Kidney epithelial cell (primary cell): ENCODE data around the gene MID1IP1. TPM values are rescaled to one million over a fixed set of nuclear protein-coding genes. Genes with fewer than 3 reads are reported as not detected.
A peak's percentile ranks its signal among the peaks of the same experiment; 100 is the strongest.

Experiments
- DNase-seq: peaks from one replicate; pipeline ENCODE4 v3.0.0-alpha.2; 2010; ENCODE audit warnings: low read depth
- H3K27me3 ChIP-seq: 2 replicates; pipeline ENCODE4 v1.6.0; 2011; ENCODE audit warnings: low read length; ENCODE audit not compliant: control insufficient read depth, insufficient read depth
- H3K36me3 ChIP-seq: 2 replicates; pipeline ENCODE4 v1.5.1; 2011; ENCODE audit warnings: low read length; ENCODE audit not compliant: control insufficient read depth, insufficient read depth
- H3K4me3 ChIP-seq: 2 replicates; pipeline ENCODE4 v1.5.1; 2011; ENCODE audit warnings: low read depth, mild to moderate bottlenecking, control low read depth, low read length
- total RNA-seq: library from RNA; depleted of rRNA; stranded (reverse); fragments of >200 nt; gene quantifications from 2 replicates; pipeline ENCODE4 v1.2.3, GENCODE V29; 2015
- TF ChIP-seq, protein P1 (sequence below): IDR thresholded peaks from 2 replicates; pipeline ENCODE4 v1.5.1; 2011; ENCODE audit warnings: mild to moderate bottlenecking, moderate library complexity, low read length, control low read depth, inconsistent platforms; ENCODE audit not compliant: insufficient read depth, poor library complexity, severe bottlenecking

The MID1IP1 gene, protein sequence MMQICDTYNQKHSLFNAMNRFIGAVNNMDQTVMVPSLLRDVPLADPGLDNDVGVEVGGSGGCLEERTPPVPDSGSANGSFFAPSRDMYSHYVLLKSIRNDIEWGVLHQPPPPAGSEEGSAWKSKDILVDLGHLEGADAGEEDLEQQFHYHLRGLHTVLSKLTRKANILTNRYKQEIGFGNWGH
- total RNA-seq: 63.5 and 81.6 TPM in 2 replicates

DNA sequence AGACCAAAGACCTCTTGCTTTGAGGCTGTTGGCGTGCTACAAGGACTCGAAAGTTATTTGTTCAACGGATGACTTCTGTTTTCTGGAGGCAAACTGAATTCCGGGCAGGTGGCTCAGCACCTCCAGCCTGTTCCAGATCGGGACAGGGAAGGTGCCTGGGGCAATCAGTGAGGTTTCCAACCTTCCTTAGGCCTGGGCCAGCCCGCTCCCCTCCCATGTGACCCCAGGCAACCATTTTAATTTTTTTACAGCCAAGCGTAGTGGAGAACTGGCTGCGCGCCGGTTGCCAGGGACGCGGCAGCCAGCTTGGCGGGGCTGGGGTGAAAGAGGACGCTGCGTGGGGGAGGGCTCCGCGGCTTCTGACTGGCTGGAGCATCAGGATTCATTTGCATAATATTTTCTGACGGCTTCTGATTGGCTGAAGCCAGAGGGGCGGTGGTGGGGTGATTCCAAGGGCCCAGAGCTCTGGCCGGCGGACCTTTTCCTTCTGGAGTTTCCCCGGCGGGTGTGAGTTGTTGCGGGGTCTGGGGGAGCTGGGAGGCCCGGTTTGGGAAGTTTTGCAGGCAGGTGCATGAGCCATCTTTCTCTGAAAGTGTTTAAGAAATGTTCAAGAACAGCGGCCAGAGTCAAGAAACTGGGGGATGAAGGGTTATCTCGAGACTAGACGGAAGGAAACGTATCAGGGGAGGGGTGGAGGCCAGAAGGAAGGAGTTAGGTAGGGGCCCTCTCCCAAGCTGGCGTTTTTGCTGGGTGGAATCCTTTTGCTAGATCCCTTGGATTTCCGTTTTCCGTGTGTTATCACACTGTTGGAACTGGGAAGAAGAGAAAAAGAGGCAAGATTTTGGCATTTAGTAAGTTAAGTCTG, at the start of gene MID1IP1:
Gene MID1IP1 (plus strand): TSS at position 479 of the 865 bp plus-strand sequence. CDS start 3,488 bp downstream, outside the sequence.
- DNase-seq: peak; percentile 60
- Histone ChIP-seq H3K36me3 (no peaks in the 10 kb centered on the region), H3K27me3 (no peaks in the 10 kb centered on the region), H3K4me3 (peak within 1 kb of the TSS; percentile 56)
- TF ChIP-seq, protein P1, sequence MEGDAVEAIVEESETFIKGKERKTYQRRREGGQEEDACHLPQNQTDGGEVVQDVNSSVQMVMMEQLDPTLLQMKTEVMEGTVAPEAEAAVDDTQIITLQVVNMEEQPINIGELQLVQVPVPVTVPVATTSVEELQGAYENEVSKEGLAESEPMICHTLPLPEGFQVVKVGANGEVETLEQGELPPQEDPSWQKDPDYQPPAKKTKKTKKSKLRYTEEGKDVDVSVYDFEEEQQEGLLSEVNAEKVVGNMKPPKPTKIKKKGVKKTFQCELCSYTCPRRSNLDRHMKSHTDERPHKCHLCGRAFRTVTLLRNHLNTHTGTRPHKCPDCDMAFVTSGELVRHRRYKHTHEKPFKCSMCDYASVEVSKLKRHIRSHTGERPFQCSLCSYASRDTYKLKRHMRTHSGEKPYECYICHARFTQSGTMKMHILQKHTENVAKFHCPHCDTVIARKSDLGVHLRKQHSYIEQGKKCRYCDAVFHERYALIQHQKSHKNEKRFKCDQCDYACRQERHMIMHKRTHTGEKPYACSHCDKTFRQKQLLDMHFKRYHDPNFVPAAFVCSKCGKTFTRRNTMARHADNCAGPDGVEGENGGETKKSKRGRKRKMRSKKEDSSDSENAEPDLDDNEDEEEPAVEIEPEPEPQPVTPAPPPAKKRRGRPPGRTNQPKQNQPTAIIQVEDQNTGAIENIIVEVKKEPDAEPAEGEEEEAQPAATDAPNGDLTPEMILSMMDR: no peak

DNA sequence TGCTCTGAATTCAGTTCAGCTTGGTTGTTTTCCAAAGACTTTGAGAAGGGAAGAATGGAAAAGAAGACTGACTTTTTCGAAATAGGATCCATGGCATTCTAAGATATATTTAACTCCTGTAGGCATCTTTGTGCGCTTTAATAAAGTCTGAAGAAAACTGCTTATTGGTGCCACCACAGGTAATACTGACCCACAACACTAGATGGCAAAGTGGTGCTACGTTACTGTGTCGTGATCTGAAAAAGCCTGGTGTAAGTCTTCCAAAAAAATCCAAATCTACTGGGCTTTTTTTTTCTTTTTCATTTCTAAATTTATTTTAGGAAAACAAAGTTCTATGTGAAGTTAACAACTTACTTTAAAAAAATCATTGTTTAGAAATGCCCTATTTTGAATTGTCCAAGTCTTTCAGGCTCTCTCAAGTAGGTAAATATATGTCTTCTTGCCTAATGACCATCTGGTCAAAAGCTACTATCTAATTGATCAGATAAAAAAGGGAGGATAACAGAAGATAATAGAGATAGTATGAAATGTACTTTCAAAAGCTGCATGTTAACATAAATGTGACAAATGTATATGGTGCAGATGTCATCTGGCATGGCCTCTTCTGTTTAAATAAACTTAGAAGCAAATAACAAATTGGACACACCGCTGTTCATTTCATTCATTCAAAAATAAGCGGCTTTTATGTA, 47.0 kb upstream of the MID1IP1 start:
- Histone ChIP-seq H3K4me3 (no peak overlapping the region), H3K36me3 (no peaks in the 10 kb centered on the region), H3K27me3 (peaks cover 2% of the 10 kb centered on the region)
- DNase-seq: no peak
- TF ChIP-seq, protein P1: peak; percentile 57

DNA sequence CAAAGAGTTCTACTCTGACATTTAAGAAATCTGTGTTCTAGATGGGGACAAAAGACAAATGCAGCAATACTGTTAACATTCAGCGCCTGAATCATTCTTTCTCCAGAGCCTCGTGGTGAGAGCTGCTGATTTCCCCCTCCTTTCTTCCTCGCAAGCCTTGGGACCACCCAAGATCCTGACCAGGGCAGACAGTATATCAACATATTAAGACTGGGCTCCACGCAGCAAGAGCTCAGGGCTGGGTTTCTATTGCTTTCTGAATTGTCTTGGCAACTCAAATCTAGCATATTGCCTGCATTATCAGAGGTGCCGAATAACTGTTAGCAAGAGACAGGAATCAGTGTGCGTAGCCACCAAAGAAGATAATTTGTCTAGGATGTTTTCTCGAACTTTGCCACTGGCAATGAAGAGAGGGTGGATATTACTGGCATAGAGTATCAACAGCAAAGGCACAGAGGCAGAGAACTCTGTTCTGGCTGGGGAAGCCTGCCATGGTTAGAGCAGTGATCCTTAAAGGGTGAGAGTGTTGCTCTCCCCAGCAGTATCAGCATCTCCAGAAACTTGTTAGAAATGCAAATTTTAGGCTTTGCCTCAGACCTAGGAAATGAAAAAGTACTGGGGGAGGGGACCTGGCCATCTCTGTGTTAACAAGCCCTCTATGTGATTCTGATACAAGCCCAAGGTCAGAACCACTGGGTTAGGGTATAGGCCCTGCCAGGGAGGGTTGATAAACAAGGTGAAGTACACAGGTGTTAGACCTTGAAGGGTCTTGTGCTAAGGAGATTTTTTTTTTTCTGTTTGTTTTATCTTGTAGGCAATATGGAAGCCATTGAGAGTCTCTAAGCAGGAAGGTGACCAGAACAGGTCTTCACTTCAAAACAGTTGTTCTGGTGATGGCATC, 46.2 kb upstream of the MID1IP1 start:
- H3K27me3 ChIP-seq: peaks cover 1% of the 10 kb centered on the region
- TF ChIP-seq, protein P1: no peak

DNA sequence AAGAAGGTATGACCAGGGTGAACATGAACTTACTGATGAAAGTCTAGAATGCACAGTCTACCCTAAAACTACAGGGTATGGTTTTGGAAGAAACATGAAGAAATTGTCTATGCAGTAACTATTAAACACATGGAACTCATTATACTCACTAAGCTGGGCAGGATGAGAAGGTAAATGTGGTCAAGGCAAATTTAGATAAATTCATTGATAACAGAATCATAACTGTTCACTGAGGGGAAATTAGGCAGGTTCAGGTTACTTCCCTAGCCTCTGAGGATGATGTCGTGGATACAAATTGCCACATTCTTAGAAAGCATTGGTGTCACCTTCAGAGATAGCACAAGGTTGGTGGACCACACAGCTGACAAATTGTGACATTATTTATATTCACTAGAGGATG, 40.4 kb upstream of the MID1IP1 start:
- Histone ChIP-seq H3K27me3 (no peaks in the 10 kb centered on the region), H3K36me3 (no peaks in the 10 kb centered on the region), H3K4me3 (no peak overlapping the region)
- DNase-seq: no peak
- TF ChIP-seq, protein P1: no peak

More for the DNA sequence above, 46.2 kb upstream of the MID1IP1 start:
- no peak overlapping the region for H3K4me3 ChIP-seq
- no peaks in the 10 kb centered on the region for H3K36me3 ChIP-seq
- no peak for DNase-seq

DNA sequence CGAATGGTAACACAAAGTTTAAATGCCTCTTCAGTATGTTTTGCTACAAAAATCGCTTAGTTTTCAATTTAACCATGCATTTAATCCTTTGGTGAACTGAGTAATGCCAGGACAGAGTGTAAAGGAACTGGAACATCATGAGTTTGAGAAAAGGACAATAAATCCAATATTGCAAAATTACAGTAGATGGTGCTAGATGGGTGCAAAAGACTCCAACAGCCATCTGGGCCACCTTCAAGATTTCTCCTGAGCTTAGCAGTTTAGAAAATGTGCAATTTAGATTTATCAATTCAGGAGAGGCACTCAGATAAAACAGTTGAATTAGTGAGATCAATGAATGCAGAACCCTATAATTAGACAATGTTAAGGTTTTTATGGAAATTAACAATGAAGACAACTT, 33.2 kb upstream of the MID1IP1 start:
- H3K36me3 ChIP-seq: no peaks in the 10 kb centered on the region
- TF ChIP-seq, protein P1: peak; percentile 16

More for the DNA sequence above, 33.2 kb upstream of the MID1IP1 start:
- Histone ChIP-seq H3K4me3 (no peak overlapping the region), H3K27me3 (no peaks in the 10 kb centered on the region)
- no peak for DNase-seq
